IPS DF 4.7 (cell line): Measurements from ENCODE around the gene CHRM4.

Source experiments
- DNase-seq: peaks from one replicate; pipeline ENCODE4 v3.0.0-alpha.2; 2013; ENCODE audit warnings: low spot score; ENCODE audit errors: extremely low read depth

CHRM4 gene

DNA sequence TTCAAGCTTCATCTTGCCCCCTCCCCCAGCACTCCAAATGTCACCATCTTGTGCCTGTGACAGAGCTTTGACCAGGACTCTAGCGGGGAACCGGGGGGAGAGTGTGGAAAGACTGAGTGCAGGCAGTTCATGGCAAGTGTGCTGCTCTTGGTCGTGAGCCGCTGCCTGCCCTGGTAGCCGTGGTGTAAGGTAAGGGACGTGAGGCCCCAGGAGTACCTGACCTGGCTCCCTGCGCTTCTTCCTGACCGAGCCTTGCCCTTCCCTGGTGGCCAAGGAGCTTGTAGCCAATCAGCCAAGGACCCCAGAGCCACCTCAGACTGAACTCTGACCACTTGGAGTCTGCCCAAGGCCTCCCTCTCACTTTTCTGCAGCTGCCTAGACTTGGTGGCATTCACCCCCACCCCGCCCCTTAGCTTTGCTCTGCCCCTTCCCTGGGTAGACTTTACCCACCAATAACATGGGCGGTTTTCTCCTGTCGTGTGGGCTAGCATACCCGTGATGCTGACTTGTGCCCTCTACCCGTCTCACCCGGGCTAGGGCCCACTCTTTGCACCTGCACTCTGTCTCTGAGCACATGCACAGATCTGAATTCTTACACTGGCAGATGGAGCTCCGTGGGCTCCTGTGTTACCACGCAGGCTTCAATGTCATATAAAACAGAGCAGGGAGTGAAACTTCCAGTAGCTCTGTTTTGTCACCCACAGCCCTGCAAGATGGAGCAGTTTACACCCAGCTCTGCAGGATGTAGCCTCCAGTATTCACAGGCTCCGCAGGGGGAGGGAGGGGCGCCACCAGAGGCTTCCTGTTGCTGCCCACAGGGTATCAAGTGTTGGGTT lies 42.8 kb downstream of the CHRM4 start:
- no peak for DNase-seq

DNA sequence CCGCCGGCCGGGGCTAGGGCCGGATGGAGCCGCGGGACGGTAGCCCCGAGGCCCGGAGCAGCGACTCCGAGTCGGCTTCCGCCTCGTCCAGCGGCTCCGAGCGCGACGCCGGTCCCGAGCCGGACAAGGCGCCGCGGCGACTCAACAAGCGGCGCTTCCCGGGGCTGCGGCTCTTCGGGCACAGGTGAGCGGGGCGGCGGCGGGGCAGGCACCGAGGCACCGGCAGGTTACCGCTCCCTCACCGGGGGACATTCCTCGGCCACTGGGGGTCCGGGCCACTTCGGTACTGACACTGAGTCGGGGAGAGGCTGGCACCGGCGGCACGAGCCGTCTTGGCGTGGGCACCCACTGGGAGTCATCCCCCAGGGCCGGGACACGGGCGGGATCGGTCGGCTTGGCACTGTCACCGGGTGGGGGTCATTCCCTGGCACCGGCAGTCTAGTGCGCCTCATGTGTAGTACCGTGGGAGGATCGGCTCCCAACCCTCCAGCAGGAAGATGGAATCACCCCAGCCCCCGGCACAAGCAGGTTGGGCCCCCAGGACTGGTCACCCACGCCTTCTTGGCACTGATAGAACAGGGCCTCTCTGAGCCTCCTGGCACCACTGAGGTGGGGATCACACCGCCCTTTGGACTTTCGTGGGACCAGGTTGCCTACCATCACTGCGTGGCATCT lies 43.8 kb downstream of the CHRM4 start:
- DNase-seq, result no peak

DNA sequence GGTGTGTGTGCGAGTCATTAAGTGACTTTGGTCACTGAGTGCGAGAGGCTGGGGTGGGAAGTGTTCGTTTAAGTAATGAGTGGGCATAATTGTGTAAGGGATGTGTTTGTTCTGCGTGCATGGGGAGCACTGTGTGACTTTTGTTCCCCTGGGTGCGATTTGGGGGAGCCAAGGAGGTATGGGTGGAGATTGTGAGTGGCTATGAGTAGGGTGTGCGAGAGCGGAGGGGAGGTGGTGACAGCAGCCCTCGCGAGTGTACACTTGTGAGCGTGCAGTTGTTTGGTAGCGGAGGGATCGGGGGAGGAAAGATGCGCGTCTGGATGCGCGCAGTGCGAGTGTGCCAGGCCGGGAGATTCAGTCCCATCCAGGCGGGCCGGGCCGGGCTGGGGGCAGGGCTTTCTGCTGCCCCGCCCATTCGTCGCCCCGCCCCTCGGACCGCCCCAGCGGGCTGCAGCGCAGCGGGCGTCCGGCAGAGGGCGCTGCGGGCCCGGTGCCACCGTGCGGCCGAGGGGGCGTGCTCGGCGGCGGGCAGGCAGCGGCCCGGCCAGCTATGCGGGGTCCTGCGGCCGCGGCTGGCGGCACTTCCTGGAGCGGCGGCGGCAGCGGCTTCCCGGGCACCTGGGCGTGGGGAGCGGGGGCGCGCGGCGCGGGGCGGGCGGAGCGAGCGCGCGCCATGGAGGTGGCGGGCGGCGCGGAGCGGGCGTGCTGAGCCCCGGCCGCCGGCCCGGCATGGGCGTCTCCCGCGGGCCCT lies 44.5 kb downstream of the CHRM4 start, which contains the start of gene DGKZ:
DGKZ (plus strand) TSS at position 578 of the 751 bp plus-strand sequence. CDS start 197 bp downstream, outside the sequence.
- DNase-seq, result no peak

DNA sequence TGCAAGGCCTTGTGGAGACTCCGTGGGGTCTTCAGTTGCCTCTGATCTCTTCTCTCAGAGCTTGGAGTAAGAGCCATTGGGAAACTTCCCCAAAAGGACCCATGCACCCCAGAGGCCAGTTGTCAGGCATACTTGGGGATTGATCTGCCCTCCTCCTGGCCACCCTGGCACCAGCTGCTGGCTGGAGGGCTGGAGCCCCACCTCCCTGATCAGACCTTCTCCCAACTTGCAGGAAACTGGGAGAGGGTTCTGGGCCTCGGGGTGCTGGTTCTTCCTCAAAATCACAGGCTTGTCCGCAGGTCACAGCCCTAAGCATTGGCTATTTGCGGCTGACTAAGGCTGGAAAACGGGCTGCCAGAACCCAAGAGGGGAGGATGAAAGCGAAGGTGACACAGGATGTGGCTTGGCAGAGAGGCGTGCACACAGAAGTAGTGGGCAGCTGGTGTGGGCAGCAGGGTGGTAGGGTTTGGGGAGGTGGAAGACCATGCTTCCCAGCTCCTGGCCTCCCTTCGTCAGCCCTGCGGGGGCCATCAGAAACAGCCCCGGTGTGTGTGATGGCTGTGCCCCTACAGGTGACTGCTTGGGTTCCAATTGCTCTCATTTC lies 45.6 kb downstream of the CHRM4 start:
- no peak for DNase-seq

DNA sequence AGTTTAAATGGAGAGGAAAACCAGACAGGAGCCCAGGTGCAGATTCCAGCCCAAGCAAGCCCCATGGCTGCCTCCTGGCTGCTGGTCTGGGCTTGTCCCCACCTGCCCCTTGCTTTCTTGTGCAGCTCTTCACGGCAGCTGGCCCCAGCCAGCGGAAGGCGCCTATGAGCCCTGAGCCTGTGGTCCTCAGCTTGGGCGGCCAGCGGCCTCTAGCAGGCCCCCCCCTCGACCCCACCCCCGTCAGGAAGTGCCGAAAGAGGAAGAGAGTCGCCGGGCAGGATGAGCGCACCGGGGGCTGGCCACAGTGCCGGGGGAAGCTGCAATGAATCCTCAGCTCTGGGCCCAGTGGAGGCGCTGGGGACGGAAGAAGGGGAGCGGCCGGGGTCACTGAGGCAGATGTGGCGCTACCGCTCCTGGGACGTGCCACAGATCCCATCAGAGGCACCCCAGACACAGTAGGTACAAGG lies 46.4 kb downstream of the CHRM4 start:
- no peak for DNase-seq

DNA sequence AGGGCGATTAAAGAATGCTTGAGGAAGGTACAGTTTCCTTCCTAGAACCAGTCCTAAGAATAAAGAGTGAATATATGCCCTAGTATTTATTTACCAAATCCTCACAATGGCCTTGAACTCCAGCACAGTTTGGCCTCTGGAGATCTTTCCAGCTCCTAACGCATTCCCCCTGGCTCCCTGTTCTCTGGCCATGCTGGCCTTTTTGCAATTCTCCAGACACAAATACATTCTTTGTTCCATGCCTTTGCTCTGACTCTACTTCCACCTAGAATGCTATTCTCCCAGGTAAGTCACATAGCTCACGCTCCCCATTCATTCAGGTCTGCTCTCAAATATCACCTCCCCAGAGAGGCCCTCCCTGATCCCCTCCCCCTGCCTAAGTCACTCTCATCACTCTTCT lies 48.1 kb downstream of the CHRM4 start:
- DNase-seq, result no peak

DNA sequence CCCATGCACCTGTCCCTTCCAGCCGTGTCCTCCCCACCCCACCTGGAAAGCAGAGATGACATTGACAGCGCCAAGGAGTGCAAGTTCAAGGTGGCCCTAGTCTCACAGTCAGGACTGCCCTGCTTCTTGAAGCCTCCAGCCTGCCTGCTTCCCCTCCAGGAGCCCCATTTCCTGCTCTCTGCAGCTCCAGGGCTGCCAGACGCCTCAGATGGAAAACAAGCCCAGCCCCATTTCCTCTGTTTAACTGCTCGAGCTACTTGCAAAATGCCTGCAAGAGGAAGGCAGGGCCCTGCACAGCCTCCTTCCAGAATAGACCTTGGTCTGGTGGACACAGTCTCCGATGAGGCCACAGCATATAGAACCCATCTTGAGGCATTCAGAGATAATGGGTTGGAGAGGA lies 49.3 kb downstream of the CHRM4 start:
- no peak for DNase-seq

DNA sequence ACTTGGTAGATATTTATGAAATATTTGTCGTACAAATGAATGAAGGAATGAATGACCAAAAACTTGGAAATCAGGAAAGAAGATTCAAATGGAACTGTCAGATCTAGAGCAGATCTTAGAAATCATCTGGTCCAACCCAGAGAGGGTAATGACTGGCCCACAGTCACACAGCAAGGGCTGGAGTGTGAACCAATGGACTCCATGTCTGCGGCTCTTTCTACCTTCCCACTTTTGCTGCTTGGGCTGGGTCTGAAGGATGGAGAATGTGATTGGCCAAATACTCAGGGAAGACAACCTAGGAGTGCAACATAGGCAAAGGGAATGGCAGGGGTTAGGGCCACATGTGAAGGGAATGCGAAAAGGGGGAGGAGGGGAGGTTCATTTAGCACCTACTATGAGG lies 50.1 kb downstream of the CHRM4 start:
- DNase-seq, result no peak

DNA sequence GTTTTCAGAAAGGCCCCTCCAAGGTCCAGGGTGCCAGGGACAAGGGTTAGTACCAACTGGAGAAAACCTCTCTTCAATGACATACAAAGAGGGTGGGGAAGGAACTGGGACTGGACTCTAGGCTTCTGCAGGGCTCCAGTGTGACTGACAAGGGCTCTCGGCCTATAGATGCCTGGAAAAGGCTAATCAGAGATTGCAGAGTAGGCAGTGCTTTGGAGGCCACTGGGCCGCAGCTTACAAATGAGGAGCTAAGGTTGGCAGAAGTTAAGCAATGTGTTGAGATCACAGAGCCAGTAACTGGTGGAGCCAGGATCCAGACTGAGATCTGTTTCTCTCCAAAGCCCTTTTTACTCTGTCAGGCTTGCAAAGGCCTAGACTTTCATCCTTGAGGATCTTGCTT lies 51.8 kb downstream of the CHRM4 start:
- DNase-seq, result no peak

DNA sequence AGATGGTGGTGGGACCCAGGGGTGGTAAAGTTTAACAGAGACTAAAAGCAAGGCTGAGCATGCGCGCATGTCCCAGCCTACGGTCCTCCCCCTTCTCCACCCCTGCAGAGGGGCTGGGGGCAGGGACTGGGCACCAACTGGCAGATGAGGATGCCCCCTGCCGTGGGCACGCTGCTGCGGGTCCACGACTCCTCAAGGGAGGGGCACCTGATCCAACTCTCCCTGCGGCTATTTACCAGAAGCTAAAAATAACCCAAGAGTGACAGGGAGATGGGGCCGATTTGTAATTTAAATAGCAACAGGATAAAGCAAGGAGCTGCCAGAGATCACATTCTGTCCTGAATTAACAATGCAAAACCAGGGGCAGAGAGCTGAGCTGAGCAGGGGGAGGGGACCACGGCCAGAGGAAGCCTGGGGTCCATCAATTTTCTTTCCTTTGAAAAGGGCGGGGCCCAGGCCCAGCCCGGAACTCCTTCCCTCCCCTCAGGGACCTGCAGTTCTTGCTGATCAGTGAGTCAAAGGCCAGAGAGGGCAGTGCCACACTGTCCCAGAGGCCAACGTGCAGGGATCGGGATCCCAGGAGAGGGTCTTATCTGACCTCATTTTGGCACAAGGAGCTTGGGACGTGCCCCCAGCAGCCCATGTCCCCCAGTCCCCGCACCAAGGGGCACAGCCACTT lies 52.4 kb downstream of the CHRM4 start:
- peak; percentile 90 for DNase-seq

DNA sequence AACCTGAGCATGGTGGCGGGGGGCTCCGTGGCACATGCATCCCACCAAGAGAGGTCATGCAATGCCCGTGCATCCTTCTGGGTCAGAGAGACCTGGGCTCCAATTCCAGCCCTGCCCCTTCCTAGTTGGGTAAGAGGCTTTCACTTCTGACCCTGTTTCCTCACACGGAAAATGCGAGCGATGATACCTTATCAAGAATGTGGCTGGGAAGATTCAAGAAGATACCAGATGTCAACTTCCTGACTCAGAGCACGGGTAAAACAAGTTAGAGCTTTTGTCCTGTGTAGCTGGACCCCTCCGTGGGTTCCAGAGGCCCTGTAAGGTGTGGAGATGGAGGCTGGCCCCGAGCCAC lies 53.0 kb downstream of the CHRM4 start:
- no peak for DNase-seq

DNA sequence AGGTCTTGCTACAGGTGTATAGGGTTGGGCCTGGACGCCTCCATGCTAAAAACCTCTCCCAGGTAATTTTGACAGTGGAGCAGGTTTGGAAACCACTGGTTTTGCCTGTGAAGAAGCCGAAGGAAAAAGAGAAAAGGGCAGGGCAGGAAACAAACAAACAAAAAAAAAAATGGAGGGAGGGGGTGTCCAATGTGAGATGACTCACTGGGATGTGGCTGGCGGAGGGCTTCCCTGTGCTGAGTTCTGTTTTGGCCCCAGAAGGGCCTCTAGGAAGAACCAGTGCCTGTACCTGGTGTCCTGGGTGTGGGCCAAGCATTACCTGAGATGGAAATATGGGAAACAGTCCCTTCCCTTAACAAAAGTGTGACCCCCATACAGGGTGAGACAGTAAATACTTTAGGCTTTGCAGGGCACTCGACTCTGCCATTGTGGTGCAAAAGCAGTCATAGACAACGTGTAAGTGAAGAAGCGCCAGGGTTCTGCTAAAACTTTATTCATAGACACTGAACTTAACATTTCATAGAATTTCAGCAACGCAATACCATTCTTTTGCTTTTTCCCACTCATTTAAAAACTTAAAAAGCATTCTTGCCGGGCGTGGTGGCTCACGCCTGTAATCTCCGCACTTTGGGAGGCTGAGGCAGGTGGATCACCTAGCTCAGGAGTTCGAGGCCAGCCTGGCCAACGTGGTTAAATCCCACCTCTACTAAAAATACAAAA lies 53.8 kb downstream of the CHRM4 start:
- no peak for DNase-seq

DNA sequence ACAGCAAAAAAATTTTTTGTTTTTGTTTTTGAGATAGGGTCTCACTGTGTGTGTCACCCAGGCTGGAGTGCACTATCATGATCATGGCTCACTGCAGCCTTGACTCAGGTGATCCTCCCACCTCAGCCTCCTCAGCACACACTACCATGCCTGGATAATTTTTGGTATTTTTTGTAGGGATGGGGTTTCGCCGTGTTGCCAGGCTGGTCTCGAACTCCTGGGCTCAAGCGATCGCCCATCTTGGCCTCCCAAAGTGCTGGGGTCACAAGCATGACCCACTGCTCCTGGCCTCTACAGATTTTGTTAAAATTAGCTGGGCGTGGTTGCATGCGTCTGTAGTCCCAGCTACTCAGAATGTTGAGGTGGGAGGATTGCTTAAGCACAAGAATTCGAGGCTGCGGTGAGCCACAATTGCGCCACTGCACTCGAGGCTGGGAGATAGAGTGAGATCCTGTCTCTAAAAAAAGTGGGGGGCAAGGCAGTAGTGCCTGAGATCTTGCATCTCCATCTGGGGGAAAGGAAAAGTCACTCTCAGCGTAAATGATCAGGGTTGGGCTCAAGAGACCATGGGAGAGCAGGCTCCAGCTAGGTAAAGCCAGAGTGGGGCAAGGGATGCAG lies 54.9 kb downstream of the CHRM4 start:
- DNase-seq, result no peak

DNA sequence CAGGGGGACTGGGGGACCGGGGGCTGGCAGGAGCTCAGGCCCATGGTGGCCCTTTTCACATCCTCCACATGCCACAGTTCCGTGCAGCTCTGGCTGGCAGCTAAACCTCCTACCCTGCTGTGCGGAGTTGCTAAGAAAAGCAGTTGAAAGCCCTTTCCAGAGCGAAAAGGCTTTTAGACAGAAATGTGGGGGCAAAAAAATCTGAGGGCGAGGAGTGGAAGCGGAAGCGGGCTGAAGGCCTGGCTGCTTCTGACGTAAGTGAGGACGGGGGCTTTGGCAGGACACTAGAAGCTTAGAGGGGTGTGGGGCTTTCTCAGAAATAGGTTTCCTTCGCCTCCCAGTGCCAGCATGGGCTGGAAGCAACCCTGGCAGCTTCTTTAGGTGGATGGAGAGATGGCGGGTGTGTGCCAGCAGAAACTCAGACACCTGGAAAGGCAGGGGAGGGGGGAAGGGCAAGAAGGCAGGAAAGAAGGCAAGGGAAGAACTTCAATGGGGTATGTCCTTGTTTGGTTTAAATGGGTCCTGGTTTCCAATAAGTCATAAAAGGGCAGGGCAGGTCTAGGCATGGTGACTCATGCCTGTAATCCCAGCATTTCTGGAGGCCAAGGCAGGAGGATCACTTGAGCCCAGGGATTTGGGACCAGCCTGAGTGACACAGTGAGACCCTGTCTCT lies 55.5 kb downstream of the CHRM4 start:
- DNase-seq, result no peak

DNA sequence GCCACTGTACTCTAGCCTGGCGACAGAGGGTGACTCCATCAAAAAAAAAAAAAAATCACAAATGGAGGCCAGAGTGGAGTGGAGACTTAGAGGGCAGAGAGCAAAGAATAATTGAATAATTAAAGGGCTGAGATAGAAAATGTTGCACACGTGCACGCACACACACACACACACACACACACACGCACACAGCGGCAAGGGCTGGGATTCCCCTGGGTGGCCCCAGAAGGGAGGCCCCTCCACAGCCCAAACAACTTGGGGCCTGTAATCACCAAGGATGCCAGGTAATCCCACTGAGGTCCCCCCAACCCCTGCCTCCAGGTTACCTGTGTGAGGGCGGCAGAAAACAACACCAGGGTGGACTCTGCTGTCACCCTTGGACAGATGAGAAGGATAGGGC lies 56.3 kb downstream of the CHRM4 start:
- DNase-seq, result no peak

DNA sequence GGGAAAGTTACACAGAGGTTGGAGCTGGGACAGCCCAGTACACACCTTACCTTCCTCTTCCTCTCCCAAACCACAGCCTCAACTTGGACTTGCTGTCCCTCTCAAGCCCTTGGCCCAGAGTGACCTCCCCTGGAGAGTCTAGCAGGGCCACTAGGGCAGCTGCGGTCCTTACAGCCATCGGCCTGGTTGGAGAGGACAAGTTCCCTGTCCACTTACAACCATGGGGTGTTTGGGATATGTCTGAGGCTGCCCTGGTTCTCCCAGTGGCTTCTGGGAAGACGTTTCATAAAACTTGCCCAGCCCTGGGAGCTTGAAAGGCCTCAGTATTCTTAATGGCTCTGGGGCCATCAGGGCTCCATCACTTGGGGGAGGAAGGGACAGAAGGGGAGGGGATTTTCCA lies 57.4 kb downstream of the CHRM4 start:
- no peak for DNase-seq
